HG03196 (cell line): ENCODE results near the gene TNNI2.
A peak's percentile ranks its signal among the peaks of the same experiment; 100 is the strongest.

Experiments
- ATAC-seq: cut with Tn5 transposase; IDR thresholded peaks from one replicate; pipeline ENCODE4 v1.9.1; 2021; ENCODE audit not compliant: unreplicated experiment

The TNNI2 gene

GRCh38 chr11:1832211-1832919 lies 6.4 kb upstream of the TNNI2 start:
- ATAC-seq: no peak

GRCh38 chr11:1832920-1833295 lies 5.9 kb upstream of the TNNI2 start:
- no peak for ATAC-seq

- ATAC-seq: no peak
Observed at GRCh38 chr11:1834062-1834610, 4.6 kb upstream of the TNNI2 start.

- no peak for ATAC-seq
Observed at GRCh38 chr11:1834779-1835670, 3.8 kb upstream of the TNNI2 start, which contains the start of gene SYT8. SYT8 (plus strand) TSS chr11:1834990; CDS start chr11:1835106, 116 bp downstream.

- no peak for ATAC-seq
Observed at GRCh38 chr11:1835671-1836010, 3.1 kb upstream of the TNNI2 start.

GRCh38 chr11:1836011-1836945 lies 2.5 kb upstream of the TNNI2 start:
- no peak for ATAC-seq

GRCh38 chr11:1837171-1838076 lies 1.4 kb upstream of the TNNI2 start:
- peak; percentile 47 for ATAC-seq

GRCh38 chr11:1838077-1838425 lies 730 bp upstream of the TNNI2 start:
- ATAC-seq: no peak

GRCh38 chr11:1839204-1839923 lies 583 bp downstream of the TNNI2 start:
- ATAC-seq: no peak

GRCh38 chr11:1839924-1840779 lies 1.4 kb downstream of the TNNI2 start:
- no peak for ATAC-seq

GRCh38 chr11:1840780-1841480 lies 2.1 kb downstream of the TNNI2 start:
- ATAC-seq: no peak

GRCh38 chr11:1841511-1842148 lies 2.8 kb downstream of the TNNI2 start:
- no peak for ATAC-seq

- ATAC-seq: no peak
Observed at GRCh38 chr11:1842149-1843097, 3.6 kb downstream of the TNNI2 start.

GRCh38 chr11:1843098-1843473 lies 4.3 kb downstream of the TNNI2 start:
- ATAC-seq: no peak

- no peak for ATAC-seq
Observed at GRCh38 chr11:1843796-1844195, 5.0 kb downstream of the TNNI2 start.
